GM12892 (cell line): ENCODE results near the gene PRAMEF11.

Experiments
- POLR2A ChIP-seq: IDR thresholded peaks from 2 replicates; pipeline ENCODE4 v1.6.1; 2011; ENCODE audit warnings: low read depth, low read length, control low read depth
- POLR2AphosphoS5 ChIP-seq: IDR thresholded peaks from 2 replicates; pipeline ENCODE4 v1.6.1; 2011; ENCODE audit warnings: low read depth, low read length, control low read depth
- TAF1 ChIP-seq: IDR thresholded peaks from 2 replicates; pipeline ENCODE4 v1.6.1; 2011; ENCODE audit warnings: low read depth, mild to moderate bottlenecking, control low read depth, low read length, borderline replicate concordance

GRCh38 chr1:12774801-12775345 is 56.3 kb downstream of the PRAMEF11 start:
- TF ChIP-seq POLR2AphosphoS5 (no peak), POLR2A (no peak), TAF1 (no peak)
